A673 (cell line): Measurements from ENCODE around the gene CHMP6. TPM values are rescaled to one million over a fixed set of nuclear protein-coding genes. Genes with fewer than 3 reads are reported as not detected.

Experiments used
- BruUV-seq: library from RNA; stranded (reverse); fragments of 400-500 nt; replicated peaks from 2 replicates; lab custom pipeline; 2021; lab: Mats Ljungman, UMichigan
- CTCF ChIA-PET: fragments of 300-600 bp; sonication (Branson Sonifier 250); formaldehyde crosslinking; loops from one replicate; lab custom pipeline; 2022; ENCODE audit warnings: antibody characterized with exemption; lab: Charles Lee
- POLR2A ChIA-PET: fragments of 300-600 bp; sonication (Branson Sonifier 250); formaldehyde crosslinking; loops from one replicate; lab custom pipeline; 2022; ENCODE audit warnings: antibody characterized with exemption; ENCODE audit not compliant: low non-redundant PET; lab: Charles Lee
- DNase-seq: peaks from one replicate; pipeline ENCODE4 v3.0.0-alpha.2; 2015; ENCODE audit warnings: low spot score
- H3K27ac ChIP-seq: fragments of 200-600 bp; sonication (generic); 2 replicates; pipeline ENCODE4 v1.5.1; 2016; ENCODE audit warnings: mixed run types, low read depth, mild to moderate bottlenecking, mixed read lengths, antibody characterized with exemption, low read length; ENCODE audit not compliant: poor library complexity, severe bottlenecking
- H3K27me3 ChIP-seq: fragments of 200-600 bp; sonication (generic); replicated peaks from 2 replicates; pipeline ENCODE4 v1.6.1; 2017; ENCODE audit warnings: mixed run types, low read depth, mild to moderate bottlenecking, mixed read lengths, antibody characterized with exemption, low read length; ENCODE audit not compliant: insufficient read depth, poor library complexity
- H3K36me3 ChIP-seq: fragments of 200-600 bp; sonication (generic); 2 replicates; pipeline ENCODE4 v1.6.1; 2016; ENCODE audit warnings: mixed run types, mild to moderate bottlenecking, mixed read lengths, antibody characterized with exemption, low read length; ENCODE audit not compliant: insufficient read depth, poor library complexity, severe bottlenecking
- H3K4me1 ChIP-seq: fragments of 200-600 bp; sonication (generic); 2 replicates; pipeline ENCODE4 v1.6.1; 2017; ENCODE audit warnings: mixed run types, mild to moderate bottlenecking, mixed read lengths, antibody characterized with exemption, low read length; ENCODE audit not compliant: insufficient read depth, poor library complexity, severe bottlenecking
- H3K4me3 ChIP-seq: fragments of 200-600 bp; sonication (generic); 2 replicates; pipeline ENCODE4 v1.5.1; 2016; ENCODE audit warnings: low read depth, mixed run types, mild to moderate bottlenecking, mixed read lengths, low read length; ENCODE audit not compliant: poor library complexity, severe bottlenecking
- H3K9me3 ChIP-seq: fragments of 200-600 bp; sonication (generic); 2 replicates; pipeline ENCODE4 v1.6.1; 2016; ENCODE audit warnings: mixed run types, low read depth, mild to moderate bottlenecking, mixed read lengths, antibody characterized with exemption, low read length; ENCODE audit not compliant: poor library complexity, severe bottlenecking
- CTCF ChIP-seq: fragments of 300-800, 200-600 bp; sonication (generic); conservative IDR thresholded peaks from 2 replicates; pipeline ENCODE4 v1.5.1; 2017; ENCODE audit warnings: low read depth, mild to moderate bottlenecking, antibody characterized with exemption, low read length, moderate library complexity, mixed read lengths
- EZH2 ChIP-seq: fragments of 200-600 bp; sonication (generic); IDR thresholded peaks from 2 replicates; pipeline ENCODE4 v1.6.1; 2017; ENCODE audit warnings: borderline replicate concordance, low read depth, mild to moderate bottlenecking, mixed read lengths, antibody characterized with exemption, low read length; ENCODE audit not compliant: poor library complexity, severe bottlenecking
- intact Hi-C: fragments of 100-400 bp; cut with micrococcal nuclease; formaldehyde crosslinking; loops from one replicate; pipeline ENCODE4 v1.10.0; 2022; ENCODE audit not compliant: unreplicated experiment
- total RNA-seq: library from RNA; stranded (reverse); gene quantifications from 2 replicates; pipeline ENCODE4 v1.2.3, GENCODE V29; 2021

The CHMP6 gene
- total RNA-seq, 1 experiment from 2014 or later: 18.7 TPM

- no peaks in the 10 kb centered on the region for H3K36me3 ChIP-seq
- H3K27ac ChIP-seq: no peak overlapping the region
- TF ChIP-seq EZH2: no peak
- no peak for TF ChIP-seq CTCF
- no TSS peak for BruUV-seq
- ChIA-PET CTCF (interaction anchor here (0.6 to 1.0 kb wide), 2 partner anchors 108 to 511 kb away, joined by 8 to 11 read pairs; no protein-coding TSS in a partner anchor), POLR2A (no interaction called here)
- no peak overlapping the region for H3K4me3 ChIP-seq
- peaks cover 3% of the 10 kb centered on the region for H3K4me1 ChIP-seq
- DNase-seq: no peak
- no peaks in the 10 kb centered on the region for H3K9me3 ChIP-seq
- intact Hi-C loops: loop anchor here (5.0 kb wide), 1 partner anchor 253 kb away; no protein-coding TSS in a partner anchor
- H3K27me3 ChIP-seq: no peaks in the 10 kb centered on the region
These were observed 2.1 kb upstream of the CHMP6 start for GRCh38 chr17:80989586-80989913.

GRCh38 chr17:80990921-80991644, 558 bp upstream of the CHMP6 start:
- CTCF ChIA-PET: no interaction called here
- Histone ChIP-seq H3K4me1 (peaks cover 3% of the 10 kb centered on the region), H3K27me3 (no peaks in the 10 kb centered on the region), H3K27ac (peak overlapping the region; percentile 86), H3K36me3 (peaks cover 10% of the 10 kb centered on the region), H3K9me3 (no peaks in the 10 kb centered on the region), H3K4me3 (peak overlapping the region; percentile 98)
- DNase-seq: no peak
- BruUV-seq: no TSS peak
- POLR2A ChIA-PET: no interaction called here
- TF ChIP-seq CTCF (no peak), EZH2 (no peak)
- intact Hi-C loops: loop anchor here (2.0 kb wide), 1 partner anchor 110 kb away; no protein-coding TSS in a partner anchor

- no peak for DNase-seq
- ChIA-PET CTCF (interaction anchor here (0.5 kb wide), 1 partner anchor 150 kb away, joined by 5 read pairs; no protein-coding TSS in a partner anchor), POLR2A (no interaction called here)
- H3K4me3 ChIP-seq: peak overlapping the region; percentile 98
- BruUV-seq: no TSS peak
- H3K9me3 ChIP-seq: no peaks in the 10 kb centered on the region
- H3K36me3 ChIP-seq: peaks cover 18% of the 10 kb centered on the region
- intact Hi-C loops: no loop called here
- peak overlapping the region; percentile 86 for H3K27ac ChIP-seq
- H3K27me3 ChIP-seq: no peaks in the 10 kb centered on the region
- no peak for TF ChIP-seq EZH2
- TF ChIP-seq CTCF: no peak
- peaks cover 3% of the 10 kb centered on the region for H3K4me1 ChIP-seq
These were observed 671 bp downstream of the CHMP6 start for GRCh38 chr17:80992077-80992947.
